Small intestine (tissue), 7 donors: ENCODE results near the gene DAPK1. TPM values are rescaled to one million over a fixed set of nuclear protein-coding genes. Genes with fewer than 3 reads are reported as not detected.
A peak's percentile ranks its signal among the peaks of the same experiment; 100 is the strongest.

Experiments
- DNase-seq, 2 donors: peaks; one replicate each; pipeline versions ENCODE4 v3.0.0 to v3.0.0-alpha.2; 2013
- FAIRE-seq: peaks from 2 replicates; lab custom pipeline; 2012; peaks lifted over from hg19 to GRCh38; lab: Jason Lieb, UNC
- H3K27ac ChIP-seq, 3 donors: one replicate each; pipeline ENCODE4 v1.5.1; 2013; ENCODE audit warnings: low read length in 2 of 3, mild to moderate bottlenecking in 2 of 3, control low read depth in 1 of 3, inconsistent platforms in 1 of 3, low read depth in 1 of 3, moderate library complexity in 1 of 3
- H3K27me3 ChIP-seq, 3 donors: one replicate each; pipeline ENCODE4 v1.6.1; 2013; ENCODE audit warnings: low read length in 3 of 3, inconsistent platforms in 1 of 3; ENCODE audit not compliant: control insufficient read depth in 3 of 3, insufficient read depth in 3 of 3
- H3K36me3 ChIP-seq, 3 donors: one replicate each; pipeline ENCODE4 v1.6.1; 2013; ENCODE audit warnings: low read length in 3 of 3, inconsistent platforms in 1 of 3, low read depth in 1 of 3, mild to moderate bottlenecking in 1 of 3, moderate library complexity in 1 of 3; ENCODE audit not compliant: control insufficient read depth in 3 of 3, insufficient read depth in 2 of 3
- H3K4me1 ChIP-seq, 3 donors: one replicate each; pipeline ENCODE4 v1.6.1; 2013; ENCODE audit warnings: low read length in 2 of 3, inconsistent platforms in 1 of 3, low read depth in 1 of 3, mild to moderate bottlenecking in 1 of 3, moderate library complexity in 1 of 3; ENCODE audit not compliant: control insufficient read depth in 3 of 3, insufficient read depth in 2 of 3
- H3K4me3 ChIP-seq, 3 donors: one replicate each; pipeline ENCODE4 v1.5.1; 2013; ENCODE audit warnings: low read length in 3 of 3, control low read depth in 1 of 3, inconsistent platforms in 1 of 3, low read depth in 1 of 3, mild to moderate bottlenecking in 1 of 3, moderate library complexity in 1 of 3
- H3K9me3 ChIP-seq, 2 donors: one replicate each; pipeline ENCODE4 v1.6.1; 2013; ENCODE audit warnings: low read depth in 1 of 2, low read length in 1 of 2; ENCODE audit not compliant: control insufficient read depth in 2 of 2, insufficient read depth in 1 of 2
- WGBS, 3 donors: extraction: QIAGEN DNeasy Blood & Tissue Kit; methylation state at CpG; one replicate each; pipeline ENCODE4 v1.1.7; 2013; 5-methylcytosine and 5-hydroxymethylcytosine counted together
- polyA plus RNA-seq, 4 donors: library from polyadenylated mRNA; stranded (reverse) in 3 of 4; unstranded in 1 of 4; fragments of 200-250 nt in 3 of 4; fragments of 120-200 nt in 1 of 4; gene quantifications; one replicate each; pipeline versions ENCODE4 v1.2.1 to v1.2.3, GENCODE V29; 2013
- donor health status: healthy with polysubstance abuse.
- donor health status: control.
- donor health status: control.
- donor health status: Bipolar disorder and iron deficiency.
- donor health status: healthy.

Gene DAPK1
- polyA plus RNA-seq, 4 donors = 6.8 to 21.7 (median 9.6) TPM

GRCh38 chr9:87556039-87556438 is 58.4 kb downstream of the DAPK1 start:
- WGBS, 3 donors = 27 to 64% (median 37%) methylated on average over 7 of the region's 7 CpGs
- Histone ChIP-seq H3K36me3 (peaks cover 0 to 2% (median 0%) of the 10 kb centered on the region in 3 donors), H3K27me3 (no peaks in the 10 kb centered on the region), H3K27ac (no peak overlapping the region), H3K4me3 (no peak overlapping the region), H3K9me3 (no peaks in the 10 kb centered on the region), H3K4me1 (peaks cover 0 to 2% (median 0%) of the 10 kb centered on the region in 3 donors)
- peak in 1 of 2 donors; percentile 32 for DNase-seq
- no peak for FAIRE-seq

DNA sequence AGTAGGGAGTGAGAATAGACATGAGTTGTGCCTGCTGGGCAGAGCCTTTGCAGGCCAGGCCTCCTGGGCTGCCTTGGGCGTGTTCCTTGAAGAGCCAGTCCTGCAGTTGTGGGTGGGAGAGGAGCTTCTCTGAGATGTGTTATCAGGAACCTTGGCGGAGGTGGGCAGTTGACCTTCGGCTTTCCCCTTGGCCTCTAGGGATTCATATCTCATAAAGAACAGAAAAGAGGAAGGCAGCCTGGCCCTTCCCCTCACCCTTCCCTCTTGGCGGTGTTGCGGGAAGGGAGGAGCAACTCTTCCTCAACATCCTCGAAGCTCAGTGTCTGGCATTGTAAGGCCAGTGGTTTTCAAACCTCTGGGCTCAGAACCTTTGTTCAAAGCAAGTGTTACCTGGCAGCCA is 59.2 kb downstream of the DAPK1 start:
- peaks cover 0 to 2% (median 0%) of the 10 kb centered on the region in 3 donors for H3K36me3 ChIP-seq
- H3K27me3 ChIP-seq = no peaks in the 10 kb centered on the region
- H3K4me1 ChIP-seq = peaks cover 0 to 2% (median 0%) of the 10 kb centered on the region in 3 donors
- H3K9me3 ChIP-seq = peaks cover 0 to 1% of the 10 kb centered on the region in 2 donors
- no peak overlapping the region for H3K4me3 ChIP-seq
- DNase-seq (no peak), FAIRE-seq (no peak)
- H3K27ac ChIP-seq = peak overlapping the region in 1 of 3 donors; percentile 6
- 74 to 83% (median 75%) methylated on average over 6 of the region's 6 CpGs for WGBS, 3 donors

DNA sequence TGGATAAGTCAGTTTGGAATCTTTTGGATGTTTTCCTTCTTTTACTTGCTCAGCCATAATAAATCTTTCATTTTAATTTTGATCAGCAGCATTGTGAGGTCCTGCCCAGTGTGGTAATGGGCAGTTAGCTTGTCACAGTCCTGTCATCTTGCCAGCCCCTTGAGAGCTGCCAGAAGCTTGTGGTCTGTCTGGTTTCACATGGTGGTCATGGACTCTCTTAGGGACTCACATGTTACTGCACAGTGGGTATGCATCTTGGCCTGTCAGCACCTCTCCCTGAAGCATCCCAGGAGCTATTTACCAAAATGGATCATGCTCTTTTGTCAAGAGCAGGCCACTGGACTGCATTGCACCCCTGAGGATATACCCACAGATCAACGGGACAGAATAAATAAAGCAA is 60.3 kb downstream of the DAPK1 start:
- FAIRE-seq (no peak), DNase-seq (no peak)
- H3K9me3 ChIP-seq = peaks cover 0 to 3% of the 10 kb centered on the region in 2 donors
- H3K4me1 ChIP-seq = peaks cover 0 to 2% (median 0%) of the 10 kb centered on the region in 3 donors
- H3K27ac ChIP-seq = no peak overlapping the region
- 52 to 79% (median 63%) methylated on average over 1 of the region's 1 CpG for WGBS, 3 donors
- H3K36me3 ChIP-seq = peaks cover 0 to 2% (median 0%) of the 10 kb centered on the region in 3 donors
- H3K27me3 ChIP-seq = no peaks in the 10 kb centered on the region
- no peak overlapping the region for H3K4me3 ChIP-seq

DNA sequence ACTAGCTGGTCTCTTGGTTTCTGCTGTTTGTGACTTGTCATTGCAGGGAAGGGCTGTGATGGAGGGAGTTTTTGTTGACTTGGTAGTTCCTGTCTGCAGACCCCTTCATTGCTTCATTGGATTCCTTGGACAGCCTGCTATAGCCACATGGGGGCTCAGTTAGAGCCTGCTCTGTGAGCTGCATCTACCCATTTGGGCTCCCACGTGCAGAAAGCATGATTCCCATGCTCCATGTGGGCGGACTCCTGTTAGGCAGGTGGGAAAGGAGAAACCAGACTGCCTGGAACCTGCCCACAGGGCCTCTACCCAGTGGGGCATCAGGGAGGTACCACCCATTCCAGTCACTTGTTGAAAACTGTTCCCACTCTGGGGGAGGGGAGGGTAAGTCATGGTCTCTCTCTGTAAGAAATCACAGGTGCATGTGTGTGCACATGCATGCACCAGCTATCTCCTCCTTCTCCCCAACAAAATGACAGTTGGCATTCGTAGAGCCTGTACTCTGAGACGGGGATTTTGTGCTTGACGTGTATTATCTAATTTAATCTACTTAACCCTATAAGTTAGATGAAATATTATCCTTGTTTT is 61.0 kb downstream of the DAPK1 start:
- Histone ChIP-seq H3K4me3 (no peak overlapping the region), H3K4me1 (peaks cover 0 to 2% (median 0%) of the 10 kb centered on the region in 3 donors), H3K9me3 (peaks cover 0 to 3% of the 10 kb centered on the region in 2 donors), H3K27ac (no peak overlapping the region), H3K36me3 (peaks cover 0 to 4% (median 0%) of the 10 kb centered on the region in 3 donors), H3K27me3 (no peaks in the 10 kb centered on the region)
- FAIRE-seq = no peak
- DNase-seq = no peak
- WGBS, 3 donors = 76 to 87% (median 86%) methylated on average over 5 of the region's 5 CpGs

GRCh38 chr9:87562062-87562461 is 64.4 kb downstream of the DAPK1 start:
- no peak overlapping the region for H3K4me3 ChIP-seq
- no peaks in the 10 kb centered on the region for H3K4me1 ChIP-seq
- FAIRE-seq = no peak
- DNase-seq = no peak
- peaks cover 0 to 2% (median 0%) of the 10 kb centered on the region in 3 donors for H3K36me3 ChIP-seq
- no peak overlapping the region for H3K27ac ChIP-seq
- peaks cover 0 to 3% of the 10 kb centered on the region in 2 donors for H3K9me3 ChIP-seq
- 72 to 86% (median 77%) methylated on average over 7 of the region's 7 CpGs for WGBS, 3 donors
- no peaks in the 10 kb centered on the region for H3K27me3 ChIP-seq

GRCh38 chr9:87562530-87563170 is 65.0 kb downstream of the DAPK1 start:
- peaks cover 0 to 3% of the 10 kb centered on the region in 2 donors for H3K9me3 ChIP-seq
- no peaks in the 10 kb centered on the region for H3K27me3 ChIP-seq
- peaks cover 0 to 3% (median 0%) of the 10 kb centered on the region in 3 donors for H3K4me1 ChIP-seq
- H3K27ac ChIP-seq = no peak overlapping the region
- H3K36me3 ChIP-seq = peaks cover 0 to 2% (median 0%) of the 10 kb centered on the region in 3 donors
- no peak for DNase-seq
- FAIRE-seq = no peak
- WGBS, 3 donors = 68 to 93% (median 84%) methylated on average over 2 of the region's 2 CpGs
- no peak overlapping the region for H3K4me3 ChIP-seq

DNA sequence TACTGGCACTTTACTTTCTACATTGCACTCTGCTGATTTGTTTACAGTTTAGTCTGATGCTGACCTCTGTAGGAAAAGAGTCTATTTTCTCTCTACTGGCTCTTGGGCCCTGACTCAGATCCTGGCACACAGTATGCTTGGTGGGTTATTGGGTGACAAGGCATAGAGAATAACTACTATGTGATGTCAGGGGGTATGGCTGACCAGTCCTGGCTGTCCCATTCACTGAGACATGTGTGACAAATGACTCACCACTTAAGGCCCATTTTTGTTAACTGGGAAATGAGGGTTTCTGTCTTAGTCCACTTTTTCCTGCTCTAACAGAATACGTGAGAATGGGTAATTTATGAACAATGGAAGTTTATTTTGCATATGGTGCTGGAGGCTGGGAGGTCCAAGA is 66.4 kb downstream of the DAPK1 start:
- H3K4me3 ChIP-seq = no peak overlapping the region
- FAIRE-seq (no peak), DNase-seq (no peak)
- H3K9me3 ChIP-seq = peaks cover 0 to 3% of the 10 kb centered on the region in 2 donors
- peaks cover 5 to 13% (median 9%) of the 10 kb centered on the region in 3 donors for H3K4me1 ChIP-seq
- peaks cover 0 to 2% (median 0%) of the 10 kb centered on the region in 3 donors for H3K36me3 ChIP-seq
- 75 to 81% (median 81%) methylated on average over 1 of the region's 1 CpG for WGBS, 3 donors
- H3K27me3 ChIP-seq = no peaks in the 10 kb centered on the region
- H3K27ac ChIP-seq = no peak overlapping the region

DNA sequence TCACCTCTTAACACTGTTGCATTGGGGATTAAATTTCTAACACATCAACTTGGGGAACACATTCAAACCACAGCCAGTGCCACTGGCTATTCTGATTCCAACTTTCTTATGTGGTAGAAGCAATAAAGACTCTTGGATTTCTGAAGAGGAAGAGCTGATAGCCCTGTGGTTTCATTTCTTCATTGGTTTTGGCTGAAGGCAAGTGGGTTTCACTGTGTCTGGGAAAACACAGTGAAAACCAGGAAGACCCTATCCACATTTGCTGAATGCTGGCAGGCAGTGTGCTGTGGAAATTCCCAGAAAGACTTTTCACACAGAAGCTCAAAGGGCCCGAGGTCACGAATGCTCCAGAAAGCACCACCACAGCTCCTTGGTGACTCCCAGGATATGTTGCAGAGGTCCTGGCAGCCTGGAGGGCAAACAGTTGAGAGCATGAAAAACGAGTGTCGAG is 67.1 kb downstream of the DAPK1 start:
- H3K36me3 ChIP-seq = peaks cover 0 to 2% (median 0%) of the 10 kb centered on the region in 3 donors
- DNase-seq (no peak), FAIRE-seq (no peak)
- peaks cover 9 to 19% (median 9%) of the 10 kb centered on the region in 3 donors for H3K4me1 ChIP-seq
- H3K4me3 ChIP-seq = no peak overlapping the region
- WGBS, 3 donors = 69 to 80% (median 79%) methylated on average over 4 of the region's 4 CpGs
- no peak overlapping the region for H3K27ac ChIP-seq
- H3K27me3 ChIP-seq = no peaks in the 10 kb centered on the region
- peaks cover 0 to 3% of the 10 kb centered on the region in 2 donors for H3K9me3 ChIP-seq
